Astrocyte of the cerebellum (primary cell): ENCODE results near the gene MOK.
A peak's percentile ranks its signal among the peaks of the same experiment; 100 is the strongest.

Experiments
- DNase-seq: peaks from one replicate; pipeline ENCODE4 v3.0.0-alpha.2; 2011; ENCODE audit warnings: low read depth
- H3K4me3 ChIP-seq: 2 replicates; pipeline ENCODE4 v1.5.1; 2011; ENCODE audit warnings: mild to moderate bottlenecking, low read depth, low read length, moderate library complexity
- CTCF ChIP-seq: IDR thresholded peaks from 2 replicates; pipeline ENCODE4 v1.5.1; 2012; ENCODE audit warnings: low read length, low read depth, moderate library complexity, mild to moderate bottlenecking; ENCODE audit errors: missing control alignments
- in situ Hi-C: cut with HindIII; loops from 2 replicates; pipeline ENCODE4 v1.10.0; 2017; ENCODE audit warnings: low sequenced_read_pairs

Gene MOK

GRCh38 chr14:102318781-102319276 lies 13.9 kb upstream of the MOK start:
- in situ Hi-C loops, result loop anchor here (25.0 kb wide), 1 partner anchor 232 kb away; the partner anchor contains the start of gene HSP90AA1
- DNase-seq, result no peak
- peak overlapping the region; percentile 79 for H3K4me3 ChIP-seq
- no peak for TF ChIP-seq CTCF

- DNase-seq, result no peak
- H3K4me3 ChIP-seq, result peak overlapping the region; percentile 50
- TF ChIP-seq CTCF, result no peak
- in situ Hi-C loops, result loop anchor here (25.0 kb wide), 1 partner anchor 230 kb away; the partner anchor contains the start of gene HSP90AA1
These were observed 12.7 kb upstream of the MOK start for GRCh38 chr14:102317564-102318248.

- peak; percentile 40 for TF ChIP-seq CTCF
- peak overlapping the region; percentile 50 for H3K4me3 ChIP-seq
- peak; percentile 90 for DNase-seq
- in situ Hi-C loops, result loop anchor here (25.0 kb wide), 1 partner anchor 230 kb away; the partner anchor contains the start of gene HSP90AA1
These were observed 12.0 kb upstream of the MOK start for GRCh38 chr14:102316743-102317563.

- H3K4me3 ChIP-seq, result peak overlapping the region; percentile 50
- TF ChIP-seq CTCF, result no peak
- peak; percentile 88 for DNase-seq
- in situ Hi-C loops, result loop anchor here (25.0 kb wide), 1 partner anchor 229 kb away; the partner anchor contains the start of gene HSP90AA1
These were observed 11.4 kb upstream of the MOK start for GRCh38 chr14:102316338-102316742.

DNA sequence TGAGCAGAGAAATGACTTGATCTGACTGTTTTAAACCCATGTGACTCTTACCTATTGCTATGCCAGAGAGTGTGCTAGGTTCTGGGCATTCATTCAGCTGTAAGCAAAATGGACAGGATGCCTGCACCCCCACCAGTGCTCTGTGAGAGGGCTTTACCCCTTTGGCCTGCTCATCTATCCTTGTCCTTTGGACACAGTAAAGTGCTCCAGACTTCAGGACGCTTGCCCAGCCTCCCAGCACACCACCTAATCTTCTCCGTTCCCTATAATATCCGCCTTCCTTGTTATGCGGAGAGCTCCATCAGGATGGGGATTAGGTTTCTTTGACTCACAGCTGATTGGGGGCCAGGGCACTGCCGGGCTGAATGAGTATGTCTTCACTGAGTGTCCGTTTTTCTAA lies 10.2 kb upstream of the MOK start:
- no peak for DNase-seq
- no peak overlapping the region for H3K4me3 ChIP-seq
- in situ Hi-C loops, result loop anchor here (25.0 kb wide), 1 partner anchor 228 kb away; the partner anchor contains the start of gene HSP90AA1
- TF ChIP-seq CTCF, result no peak
